Glutamatergic neuron (in vitro differentiated cells): ENCODE results near the gene ANKRD26. TPM values are rescaled to one million over a fixed set of nuclear protein-coding genes. Genes with fewer than 3 reads are reported as not detected.

ENCODE experiments used
- DNase-seq: peaks from one replicate; pipeline ENCODE4 v3.0.0; 2022
- H3K27ac Mint-ChIP-seq: one replicate; pipeline ENCODE4 v1.8.0; 2020; ENCODE audit warnings: mild to moderate bottlenecking, mixed read lengths, inconsistent platforms; ENCODE audit not compliant: unreplicated experiment
- H3K27me3 Mint-ChIP-seq: one replicate; pipeline ENCODE4 v1.8.0; 2020; ENCODE audit warnings: mild to moderate bottlenecking, moderate library complexity, mixed read lengths, inconsistent platforms; ENCODE audit not compliant: unreplicated experiment
- H3K36me3 Mint-ChIP-seq: one replicate; pipeline ENCODE4 v1.8.0; 2020; ENCODE audit warnings: mild to moderate bottlenecking, mixed read lengths, inconsistent platforms; ENCODE audit not compliant: unreplicated experiment
- H3K4me1 Mint-ChIP-seq: one replicate; pipeline ENCODE4 v1.8.0; 2020; ENCODE audit warnings: mild to moderate bottlenecking, low read depth, mixed read lengths, inconsistent platforms; ENCODE audit not compliant: unreplicated experiment
- H3K4me3 Mint-ChIP-seq: one replicate; pipeline ENCODE4 v1.8.0; 2020; ENCODE audit warnings: mild to moderate bottlenecking, mixed read lengths, inconsistent platforms; ENCODE audit not compliant: unreplicated experiment
- H3K9me3 Mint-ChIP-seq: one replicate; pipeline ENCODE4 v1.8.0; 2020; ENCODE audit warnings: mild to moderate bottlenecking, moderate library complexity, mixed read lengths, inconsistent platforms; ENCODE audit not compliant: unreplicated experiment
- CTCF ChIP-seq: fragments of 200-600 bp; sonication (generic); IDR thresholded peaks from one replicate; pipeline ENCODE4 v1.5.0; 2021; ENCODE audit not compliant: partially characterized antibody, unreplicated experiment
- total RNA-seq: library from RNA; stranded (reverse); fragmentation: NEBNext Ultra II Directional; extraction: Animal tissue kit (Norgen Biotek cat#: 25700); gene quantifications from one replicate; pipeline ENCODE4 v1.2.1, GENCODE V29; 2021; ENCODE audit not compliant: unreplicated experiment

The ANKRD26 gene
- total RNA-seq, 1 donor from 2014 or later, result 17.0 TPM

- Mint-ChIP-seq H3K4me3 (no peak overlapping the region), H3K27me3 (no peaks in the 10 kb centered on the region), H3K27ac (no peak overlapping the region), H3K4me1 (no peaks in the 10 kb centered on the region), H3K9me3 (no peaks in the 10 kb centered on the region), H3K36me3 (no peaks in the 10 kb centered on the region)
- no peak for DNase-seq
- no peak for TF ChIP-seq CTCF
These were observed 78.2 kb downstream of the ANKRD26 start for GRCh38 chr10:27022048-27022447.

DNA sequence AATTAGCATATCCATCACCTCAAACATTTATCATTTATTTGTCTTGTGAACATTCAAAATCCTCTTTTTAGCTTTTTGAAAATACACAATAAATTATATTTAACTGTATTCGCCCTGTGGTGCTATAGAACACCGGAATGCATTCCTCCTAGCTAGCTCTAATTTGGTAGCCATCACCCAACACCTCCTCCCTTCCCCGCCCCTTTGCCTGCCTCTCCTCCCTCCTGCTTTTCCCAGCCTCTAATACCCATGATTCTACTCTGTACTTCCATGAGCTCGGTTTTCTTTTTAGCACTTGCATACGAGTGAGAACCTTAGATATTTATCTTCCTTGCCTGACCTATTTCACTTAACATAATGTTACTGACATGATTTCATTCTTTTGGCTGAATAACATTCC, 80.1 kb downstream of the ANKRD26 start:
- no peak for DNase-seq
- Mint-ChIP-seq H3K4me1 (no peaks in the 10 kb centered on the region), H3K27ac (no peak overlapping the region), H3K9me3 (no peaks in the 10 kb centered on the region), H3K4me3 (no peak overlapping the region), H3K27me3 (no peaks in the 10 kb centered on the region), H3K36me3 (no peaks in the 10 kb centered on the region)
- TF ChIP-seq CTCF, result no peak

GRCh38 chr10:27019827-27020226, 80.5 kb downstream of the ANKRD26 start:
- TF ChIP-seq CTCF, result no peak
- Mint-ChIP-seq H3K36me3 (no peaks in the 10 kb centered on the region), H3K27ac (no peak overlapping the region), H3K27me3 (no peaks in the 10 kb centered on the region), H3K4me1 (no peaks in the 10 kb centered on the region), H3K9me3 (no peaks in the 10 kb centered on the region), H3K4me3 (no peak overlapping the region)
- no peak for DNase-seq

- H3K9me3 Mint-ChIP-seq, result peaks cover 6% of the 10 kb centered on the region
- peaks cover 36% of the 10 kb centered on the region for H3K36me3 Mint-ChIP-seq
- peaks cover 3% of the 10 kb centered on the region for H3K27me3 Mint-ChIP-seq
- no peaks in the 10 kb centered on the region for H3K4me1 Mint-ChIP-seq
- DNase-seq, result no peak
- H3K27ac Mint-ChIP-seq, result no peak overlapping the region
- H3K4me3 Mint-ChIP-seq, result no peak overlapping the region
- no peak for TF ChIP-seq CTCF
These were observed 102.7 kb downstream of the ANKRD26 start for GRCh38 chr10:26997610-26998009.

GRCh38 chr10:26994743-26995142, 105.6 kb downstream of the ANKRD26 start:
- peaks cover 5% of the 10 kb centered on the region for H3K9me3 Mint-ChIP-seq
- no peaks in the 10 kb centered on the region for H3K4me1 Mint-ChIP-seq
- no peak for DNase-seq
- no peak overlapping the region for H3K27ac Mint-ChIP-seq
- H3K36me3 Mint-ChIP-seq, result peaks cover 22% of the 10 kb centered on the region
- TF ChIP-seq CTCF, result no peak
- H3K27me3 Mint-ChIP-seq, result peaks cover 3% of the 10 kb centered on the region
- H3K4me3 Mint-ChIP-seq, result no peak overlapping the region
